Measurements from ENCODE around the gene TOR2A.

The TOR2A gene

GRCh38 chr9:127744398-127745110, 9.5 kb upstream of the TOR2A start:
- no peak for DNase-seq (ENCODE audit: low spot score)
- no peak for FAIRE-seq

DNA sequence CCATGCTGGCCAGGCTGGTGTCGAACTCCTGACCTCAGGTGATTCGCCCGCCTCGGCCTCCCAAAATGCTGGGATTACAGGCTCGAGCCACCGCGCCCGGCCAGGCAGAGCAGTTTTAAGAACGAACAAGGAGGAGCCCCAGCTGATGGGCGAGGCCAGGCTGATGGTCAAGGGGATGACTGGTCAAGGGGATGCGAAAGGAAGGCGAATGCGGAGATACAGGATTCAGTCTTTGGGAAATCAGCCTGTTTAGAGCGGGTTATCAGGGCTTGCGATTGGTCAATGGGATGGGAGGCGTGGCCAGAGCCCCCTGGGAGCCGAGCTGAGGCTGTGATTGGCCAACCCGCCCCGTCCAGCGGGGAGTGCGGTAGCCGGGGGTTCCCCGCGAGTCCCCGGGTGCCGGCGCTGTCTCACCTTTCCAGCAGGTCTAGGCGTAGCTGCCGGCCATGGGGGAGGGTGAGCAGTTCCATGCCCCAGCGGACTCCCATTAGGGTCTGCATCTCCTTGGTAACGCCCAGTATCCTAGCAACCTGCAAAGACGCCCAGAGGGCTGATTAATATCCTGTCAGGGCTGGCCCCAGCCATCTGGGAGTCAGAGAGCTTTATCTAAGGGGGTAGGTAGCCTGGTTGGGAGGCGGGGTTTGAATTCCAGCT, 7.5 kb upstream of the TOR2A start:
- DNase-seq (ENCODE audit: low spot score) (peak; percentile 34), FAIRE-seq (no peak)

DNA sequence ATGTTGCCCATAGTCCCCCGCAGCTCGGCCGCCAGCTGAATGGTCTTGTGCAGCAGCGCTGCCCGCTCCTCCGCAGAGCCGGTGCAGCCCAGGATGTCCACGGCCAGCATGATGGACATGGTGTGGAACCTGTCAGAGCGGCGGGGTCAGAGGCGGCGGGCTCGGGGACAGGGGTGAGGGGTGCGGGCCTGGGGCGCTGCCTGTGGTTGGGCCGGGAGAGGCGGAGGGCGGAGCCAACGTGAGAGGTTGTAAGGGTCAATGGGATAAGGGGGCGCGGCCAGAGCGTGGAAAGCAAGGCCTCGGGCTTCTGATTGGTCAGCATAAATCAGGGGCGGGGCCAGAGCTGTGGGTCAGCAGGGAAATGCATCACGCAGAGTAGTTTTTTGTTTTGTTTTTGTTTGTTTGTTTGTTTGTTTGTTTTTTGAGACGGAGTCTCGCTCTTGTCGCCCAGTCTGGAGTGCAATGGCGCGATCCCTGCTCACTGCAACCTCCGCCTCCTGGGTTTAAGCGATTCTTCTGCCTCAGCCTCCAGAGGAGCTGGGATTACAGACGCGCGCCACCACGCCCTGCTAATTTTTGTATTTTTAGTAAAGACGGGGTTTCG, 6.8 kb upstream of the TOR2A start:
- no peak for DNase-seq (ENCODE audit: low spot score)
- FAIRE-seq = no peak

DNA sequence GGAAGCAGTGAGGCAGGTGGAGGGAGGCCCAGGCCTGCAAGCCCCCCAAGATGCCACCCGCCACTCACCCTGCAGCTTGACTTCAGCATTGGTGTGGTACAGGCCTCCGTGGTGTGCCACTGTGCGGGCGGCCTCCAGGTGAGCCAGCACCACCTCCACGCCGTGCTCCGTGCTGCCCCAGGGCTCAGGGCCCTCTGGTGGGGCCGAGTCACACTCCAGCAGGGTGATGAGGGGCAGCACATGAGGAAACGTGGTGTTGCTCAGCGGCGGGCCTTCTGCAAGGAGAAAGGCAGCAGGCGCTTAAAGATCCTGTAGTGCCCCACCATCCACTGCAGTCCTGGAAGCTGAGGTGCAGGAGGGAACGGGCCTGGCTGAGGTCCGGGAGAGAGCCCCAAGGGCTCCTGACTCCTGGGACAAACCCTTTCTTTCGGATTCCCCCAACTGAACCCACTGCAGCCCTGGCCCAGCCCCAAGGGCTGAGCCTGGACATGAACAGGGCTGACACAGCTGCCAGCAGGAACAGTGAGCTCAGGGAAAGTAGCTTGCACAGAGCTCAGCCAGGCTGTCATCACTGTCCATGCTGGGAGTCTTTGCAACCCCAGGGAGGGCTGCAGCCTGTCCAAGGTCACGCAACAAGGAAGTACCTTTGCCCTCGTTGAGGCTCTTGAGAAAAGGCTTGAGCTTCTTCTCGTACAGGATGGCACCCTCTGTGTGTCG, 4.7 kb upstream of the TOR2A start:
- FAIRE-seq (no peak), DNase-seq (ENCODE audit: low spot score) (no peak)

DNA sequence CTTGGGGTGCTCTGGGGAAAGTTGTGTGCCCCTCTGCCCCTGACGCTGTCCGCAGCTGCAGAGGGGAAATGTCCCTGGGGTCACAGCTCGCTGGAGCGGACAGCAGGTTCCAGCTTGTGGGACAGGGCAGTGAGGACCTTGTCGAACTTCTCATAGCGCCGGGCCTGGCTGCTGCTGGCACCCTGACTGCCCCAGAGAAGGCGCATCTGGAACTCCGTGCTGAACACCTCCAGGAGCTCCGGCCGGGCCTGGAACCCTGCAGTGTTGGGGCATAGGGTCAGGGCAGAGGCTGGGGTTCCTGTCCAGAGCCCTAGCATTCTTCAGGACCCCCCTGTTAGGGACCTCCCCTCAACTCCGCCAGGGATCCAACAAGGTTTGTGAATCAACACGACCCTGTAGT, 3.6 kb upstream of the TOR2A start:
- FAIRE-seq = no peak
- DNase-seq (ENCODE audit: low spot score) = no peak

GRCh38 chr9:127735530-127736185, 564 bp upstream of the TOR2A start:
- DNase-seq (ENCODE audit: low spot score) (no peak), FAIRE-seq (no peak)

- no peak for DNase-seq (ENCODE audit: low spot score)
- no peak for FAIRE-seq
Observed at GRCh38 chr9:127734247-127734746, 797 bp downstream of the TOR2A start.

DNA sequence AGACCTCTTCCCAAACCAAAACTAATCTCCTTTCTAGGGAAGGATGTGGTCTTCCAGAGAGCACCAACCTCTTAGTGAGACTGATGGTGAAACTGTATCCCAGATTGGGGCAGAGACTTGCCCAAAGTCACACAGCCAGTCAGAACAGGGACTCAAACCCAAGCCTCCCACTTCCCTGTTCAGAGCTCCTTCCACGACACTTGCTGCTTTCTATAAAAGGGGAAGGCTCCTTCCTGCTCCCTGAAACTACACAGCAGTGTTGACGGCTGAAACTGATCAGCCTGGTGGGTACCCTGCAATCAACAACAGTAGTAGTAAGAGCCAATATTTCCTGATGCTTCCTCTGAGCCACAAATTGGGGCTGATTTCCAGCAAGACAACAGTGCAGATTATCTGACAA, 1.5 kb downstream of the TOR2A start:
- FAIRE-seq (no peak), DNase-seq (ENCODE audit: low spot score) (no peak)

GRCh38 chr9:127732444-127732843, 2.6 kb downstream of the TOR2A start:
- no peak for DNase-seq (ENCODE audit: low spot score)
- no peak for FAIRE-seq

GRCh38 chr9:127731938-127732337, 3.2 kb downstream of the TOR2A start:
- FAIRE-seq = no peak
- no peak for DNase-seq (ENCODE audit: low spot score)

- DNase-seq (ENCODE audit: low spot score) = no peak
- no peak for FAIRE-seq
Observed at GRCh38 chr9:127730799-127731410, 4.2 kb downstream of the TOR2A start.

- no peak for DNase-seq (ENCODE audit: low spot score)
- FAIRE-seq = no peak
Observed at GRCh38 chr9:127730262-127730661, 4.8 kb downstream of the TOR2A start.

DNA sequence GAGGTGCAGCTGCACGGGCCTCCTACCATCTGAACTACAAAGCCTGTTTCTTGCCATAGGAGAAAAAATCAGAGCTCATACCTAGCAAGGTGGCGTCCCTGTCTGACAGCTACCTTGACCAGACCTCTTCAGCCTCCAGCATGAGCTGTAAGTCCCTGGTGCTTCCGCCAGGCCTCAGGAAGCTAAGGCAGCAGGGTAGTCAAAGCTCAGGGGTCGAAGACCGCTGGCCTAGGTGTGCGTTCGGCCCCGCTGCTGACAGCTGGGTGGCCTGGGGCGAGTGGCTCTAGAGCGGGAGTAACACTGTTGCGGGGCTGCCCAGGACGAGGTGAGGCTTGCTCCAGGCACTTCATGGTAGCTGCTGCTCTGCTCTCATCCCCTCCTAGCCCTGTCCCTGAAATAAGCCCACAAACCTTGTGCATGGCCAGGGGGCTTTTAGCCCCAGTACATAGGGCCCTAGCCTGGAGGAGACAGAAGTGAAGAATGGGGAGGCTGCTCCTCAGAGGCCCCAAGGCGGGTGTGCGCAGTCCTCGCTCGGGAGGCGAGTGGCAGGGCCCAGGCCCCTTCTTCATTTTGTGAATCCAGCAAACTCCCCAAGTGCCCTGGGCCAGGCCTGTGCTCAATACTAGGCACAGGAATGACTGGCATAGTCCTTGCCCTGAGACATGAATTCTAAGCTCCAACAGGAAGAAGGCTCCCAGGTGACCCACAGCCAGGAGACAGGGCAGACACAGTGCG, 5.4 kb downstream of the TOR2A start:
- DNase-seq (ENCODE audit: low spot score) (no peak), FAIRE-seq (no peak)

GRCh38 chr9:127728808-127729207, 6.3 kb downstream of the TOR2A start:
- no peak for DNase-seq (ENCODE audit: low spot score)
- FAIRE-seq = no peak

DNA sequence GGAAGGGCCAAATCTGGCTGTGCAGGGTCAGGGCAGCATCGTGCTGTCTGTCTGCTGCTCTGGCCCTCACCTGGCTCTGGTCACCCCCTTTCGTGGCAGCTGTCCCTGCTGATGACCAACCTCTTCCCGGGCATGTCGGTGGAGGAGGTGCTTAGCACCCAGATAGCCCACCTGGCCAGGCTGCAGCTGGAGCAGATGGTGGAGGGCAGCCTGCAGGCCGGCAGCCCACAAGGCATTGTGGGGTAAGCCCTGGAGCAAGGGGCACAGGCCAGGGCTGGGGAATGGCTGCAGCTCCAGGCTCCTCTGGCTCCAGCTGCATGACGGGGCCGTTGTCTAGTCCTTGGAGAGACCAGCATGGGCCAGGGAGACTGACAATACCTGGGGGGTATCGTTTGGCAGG, 8.2 kb downstream of the TOR2A start:
- DNase-seq (ENCODE audit: low spot score) (no peak), FAIRE-seq (no peak)

- FAIRE-seq = no peak
- DNase-seq (ENCODE audit: low spot score) = no peak
Observed at GRCh38 chr9:127724012-127724411, 11.1 kb downstream of the TOR2A start.

- FAIRE-seq = peak; percentile 25
Observed at GRCh38 chr9:127723444-127723843, 11.7 kb downstream of the TOR2A start.

DNA sequence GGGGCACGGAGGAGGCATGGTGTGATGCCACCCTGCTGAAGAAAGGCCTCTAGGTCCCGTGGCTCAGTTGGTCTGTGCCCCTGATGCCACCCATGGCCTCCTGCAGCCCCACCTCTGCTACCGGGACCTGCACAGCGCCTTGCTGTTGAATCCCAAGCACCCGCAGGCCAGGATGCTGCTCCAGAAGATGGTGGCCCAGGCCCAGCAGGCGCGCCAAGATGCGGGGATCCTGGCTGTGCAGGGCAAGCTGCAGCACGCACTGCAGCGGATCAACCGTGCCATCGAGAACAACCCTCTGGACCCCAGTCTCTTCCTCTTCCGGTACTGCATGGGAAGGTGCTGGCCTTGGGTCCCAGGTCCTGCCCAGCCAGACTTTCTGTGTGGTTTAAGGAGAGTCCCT, 12.1 kb downstream of the TOR2A start:
- no peak for FAIRE-seq

More at GRCh38 chr9:127723444-127723843, 11.7 kb downstream of the TOR2A start:
- peak; percentile 48 for DNase-seq (ENCODE audit: low spot score)

DNA sequence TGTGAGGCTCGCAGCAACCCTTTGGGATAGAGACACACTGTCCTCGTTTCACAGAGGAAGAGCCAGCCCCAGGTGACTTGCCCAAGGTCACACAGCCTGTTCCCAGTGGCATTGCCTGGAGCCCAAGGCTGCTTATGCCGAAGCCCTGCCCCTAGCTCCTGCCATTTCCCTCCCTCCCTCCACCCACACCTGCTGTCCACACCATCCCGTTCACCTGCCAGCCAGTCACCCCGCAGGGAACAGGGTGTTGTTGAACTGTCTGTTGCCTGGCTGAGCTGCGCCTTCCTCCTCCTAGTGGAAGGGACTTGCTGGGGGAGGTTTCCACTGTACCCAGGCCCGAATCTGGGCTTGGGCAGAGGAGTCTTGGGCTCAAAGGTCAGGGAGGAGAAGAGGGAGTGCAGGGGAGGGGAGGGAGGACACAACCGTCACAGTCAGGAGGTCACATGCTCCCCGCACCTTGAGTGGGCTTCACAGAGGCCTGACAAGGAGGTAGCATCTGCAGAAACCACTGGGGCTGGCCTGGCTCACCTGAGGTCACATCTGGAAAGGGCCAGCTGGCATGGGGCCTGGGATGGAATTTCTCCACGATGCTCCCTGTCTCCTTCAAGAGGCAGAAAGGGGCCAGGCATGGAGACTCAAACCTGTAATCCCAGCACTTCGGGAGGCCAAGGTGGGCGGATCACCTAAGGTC, 12.9 kb downstream of the TOR2A start:
- no peak for DNase-seq (ENCODE audit: low spot score)
- no peak for FAIRE-seq

More for the DNA sequence above, 12.1 kb downstream of the TOR2A start:
- DNase-seq (ENCODE audit: low spot score) = no peak

GRCh38 chr9:127721391-127721821, 13.7 kb downstream of the TOR2A start:
- no peak for DNase-seq (ENCODE audit: low spot score)
- no peak for FAIRE-seq

Measured in RCC 7860 (cell line).